Measurements from ENCODE around the gene PPM1N.

PPM1N gene

DNA sequence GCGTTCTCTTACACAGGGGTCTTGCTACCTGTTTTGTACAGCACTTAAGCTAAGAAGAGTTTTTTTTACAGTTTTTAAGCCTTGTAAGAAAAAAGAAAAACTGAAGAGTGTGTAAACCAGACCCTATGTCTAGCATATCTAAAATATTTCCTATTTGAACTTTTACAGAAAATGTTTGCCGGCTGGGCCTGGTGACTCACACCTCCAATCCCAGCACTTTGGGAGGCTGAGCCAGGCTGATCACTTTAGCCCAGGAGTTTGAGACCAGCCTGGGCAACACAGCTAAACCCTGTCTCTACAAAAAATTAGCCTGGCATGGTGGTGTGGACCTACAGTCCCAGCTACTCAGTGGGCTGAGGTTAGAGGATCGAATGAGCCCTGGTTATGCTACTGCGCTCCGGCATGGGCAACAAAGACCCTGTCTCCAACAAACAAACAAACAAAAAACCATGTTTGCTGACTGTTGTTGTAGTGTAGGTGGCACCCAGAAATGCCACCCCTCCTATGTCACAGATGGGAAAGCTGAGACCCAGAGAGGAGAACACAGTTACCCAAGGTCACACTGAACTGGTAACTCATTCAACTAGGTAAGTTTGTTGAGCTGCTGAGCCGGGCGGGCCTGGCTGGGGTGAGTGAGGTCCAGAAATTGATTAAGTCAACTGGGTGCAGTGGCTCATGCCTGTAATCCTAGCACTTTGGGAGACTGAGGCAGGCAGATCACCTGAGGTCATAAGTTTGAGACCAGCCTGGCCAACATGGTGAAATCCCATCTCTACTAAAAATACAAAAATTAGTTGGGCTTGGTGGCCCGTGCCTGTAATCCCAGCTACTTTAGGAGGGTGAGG is 7.1 kb downstream of the PPM1N start:
- no peak overlapping the region for H3K4me3 ChIP-seq (ENCODE audit: low read depth, low read length)
- in situ Hi-C loops (cut with HindIII; ENCODE audit: low sequenced_read_pairs): no loop called here
- TF ChIP-seq, protein P1, sequence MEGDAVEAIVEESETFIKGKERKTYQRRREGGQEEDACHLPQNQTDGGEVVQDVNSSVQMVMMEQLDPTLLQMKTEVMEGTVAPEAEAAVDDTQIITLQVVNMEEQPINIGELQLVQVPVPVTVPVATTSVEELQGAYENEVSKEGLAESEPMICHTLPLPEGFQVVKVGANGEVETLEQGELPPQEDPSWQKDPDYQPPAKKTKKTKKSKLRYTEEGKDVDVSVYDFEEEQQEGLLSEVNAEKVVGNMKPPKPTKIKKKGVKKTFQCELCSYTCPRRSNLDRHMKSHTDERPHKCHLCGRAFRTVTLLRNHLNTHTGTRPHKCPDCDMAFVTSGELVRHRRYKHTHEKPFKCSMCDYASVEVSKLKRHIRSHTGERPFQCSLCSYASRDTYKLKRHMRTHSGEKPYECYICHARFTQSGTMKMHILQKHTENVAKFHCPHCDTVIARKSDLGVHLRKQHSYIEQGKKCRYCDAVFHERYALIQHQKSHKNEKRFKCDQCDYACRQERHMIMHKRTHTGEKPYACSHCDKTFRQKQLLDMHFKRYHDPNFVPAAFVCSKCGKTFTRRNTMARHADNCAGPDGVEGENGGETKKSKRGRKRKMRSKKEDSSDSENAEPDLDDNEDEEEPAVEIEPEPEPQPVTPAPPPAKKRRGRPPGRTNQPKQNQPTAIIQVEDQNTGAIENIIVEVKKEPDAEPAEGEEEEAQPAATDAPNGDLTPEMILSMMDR (IDR thresholded peaks at IDR 0.05; ENCODE audit: low read depth, low read length): no peak
- peak; percentile 46 for DNase-seq (ENCODE audit: low read depth, low spot score)

GRCh38 chr19:45505996-45506245 is 7.7 kb downstream of the PPM1N start:
- no peak for DNase-seq (ENCODE audit: low read depth, low spot score)
- H3K4me3 ChIP-seq (ENCODE audit: low read depth, low read length): peak overlapping the region; percentile 98
- TF ChIP-seq, protein P1 (IDR thresholded peaks at IDR 0.05; ENCODE audit: low read depth, low read length): no peak
- in situ Hi-C loops (cut with HindIII; ENCODE audit: low sequenced_read_pairs): no loop called here

DNA sequence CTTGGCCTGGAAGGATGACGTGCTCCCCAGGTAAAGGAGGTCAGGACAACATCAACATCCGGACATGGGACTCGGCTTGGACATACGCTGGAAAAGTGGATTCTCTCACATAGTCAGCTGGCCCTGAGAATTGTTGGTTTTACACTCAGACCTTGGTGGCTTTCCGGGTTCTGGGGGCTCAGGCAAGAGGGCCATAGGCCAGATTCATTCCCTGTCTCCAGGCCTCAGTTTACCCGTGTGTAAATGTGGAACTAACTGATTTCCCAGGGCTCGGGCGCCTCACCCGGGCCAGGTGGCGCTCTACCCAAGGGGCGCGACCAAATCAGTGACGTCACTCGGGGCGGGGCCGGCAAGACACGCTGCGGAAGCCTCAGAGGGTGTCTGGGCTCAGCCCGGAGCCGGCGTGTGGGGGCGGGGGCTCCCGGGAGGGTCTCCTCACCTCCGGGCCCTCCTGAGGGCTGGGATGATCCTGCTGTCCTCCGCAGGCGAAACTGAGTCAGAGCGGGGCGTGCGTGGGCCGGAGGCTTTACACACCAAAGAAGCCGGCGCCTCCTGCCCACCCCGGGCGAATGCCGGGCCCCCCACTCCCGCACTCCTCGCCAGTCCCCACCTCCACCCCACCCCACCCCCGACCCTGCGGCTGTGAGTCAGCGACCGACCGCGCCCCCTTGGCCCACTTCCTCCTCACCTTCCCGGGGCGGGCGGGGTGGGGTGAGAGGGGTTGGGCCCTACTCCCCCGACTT is 8.2 kb downstream of the PPM1N start:
- in situ Hi-C loops (cut with HindIII; ENCODE audit: low sequenced_read_pairs): no loop called here
- peak overlapping the region; percentile 98 for H3K4me3 ChIP-seq (ENCODE audit: low read depth, low read length)
- peak; percentile 93 for DNase-seq (ENCODE audit: low read depth, low spot score)
- TF ChIP-seq, protein P1 (IDR thresholded peaks at IDR 0.05; ENCODE audit: low read depth, low read length): peak; percentile 61

GRCh38 chr19:45506989-45507871 is 9.0 kb downstream of the PPM1N start, which contains the start of gene VASP:
VASP (plus strand) TSS chr19:45507479; CDS start chr19:45507772, 293 bp downstream.
- TF ChIP-seq, protein P1 (IDR thresholded peaks at IDR 0.05; ENCODE audit: low read depth, low read length): no peak
- peak; percentile 90 for DNase-seq (ENCODE audit: low read depth, low spot score)
- H3K4me3 ChIP-seq (ENCODE audit: low read depth, low read length): peak within 1 kb of the TSS; percentile 98
- in situ Hi-C loops (cut with HindIII; ENCODE audit: low sequenced_read_pairs): no loop called here

GRCh38 chr19:45507872-45508416 is 9.7 kb downstream of the PPM1N start:
- H3K4me3 ChIP-seq (ENCODE audit: low read depth, low read length): peak overlapping the region; percentile 98
- in situ Hi-C loops (cut with HindIII; ENCODE audit: low sequenced_read_pairs): no loop called here

More at GRCh38 chr19:45507872-45508416, 9.7 kb downstream of the PPM1N start:
- DNase-seq (ENCODE audit: low read depth, low spot score): no peak
- TF ChIP-seq, protein P1 (IDR thresholded peaks at IDR 0.05; ENCODE audit: low read depth, low read length): no peak
